HG02642 (cell line): ENCODE measurements around the gene FAF1.
"Not testable (repeated sequence)": the region's sequence is repeated elsewhere in the genome, so short reads cannot be mapped to it uniquely, and the experiment has no call there.

Source experiments
- ATAC-seq: cut with Tn5 transposase; IDR thresholded peaks from one replicate; pipeline ENCODE4 v1.9.1; 2021; ENCODE audit warnings: mild to moderate bottlenecking; ENCODE audit not compliant: unreplicated experiment, poor library complexity

Gene FAF1

GRCh38 chr1:50959913-50960844 lies at the start of gene FAF1:
Gene FAF1, minus strand, starts transcription at chr1:50960267. Its CDS starts 456 bp downstream, at chr1:50959811.
- peak; percentile 94 for ATAC-seq

- ATAC-seq: no peak
Observed at GRCh38 chr1:51009381-51009780, 49.3 kb upstream of the FAF1 start.

GRCh38 chr1:51005549-51005948 lies 45.5 kb upstream of the FAF1 start:
- not testable (repeated sequence) for ATAC-seq

DNA sequence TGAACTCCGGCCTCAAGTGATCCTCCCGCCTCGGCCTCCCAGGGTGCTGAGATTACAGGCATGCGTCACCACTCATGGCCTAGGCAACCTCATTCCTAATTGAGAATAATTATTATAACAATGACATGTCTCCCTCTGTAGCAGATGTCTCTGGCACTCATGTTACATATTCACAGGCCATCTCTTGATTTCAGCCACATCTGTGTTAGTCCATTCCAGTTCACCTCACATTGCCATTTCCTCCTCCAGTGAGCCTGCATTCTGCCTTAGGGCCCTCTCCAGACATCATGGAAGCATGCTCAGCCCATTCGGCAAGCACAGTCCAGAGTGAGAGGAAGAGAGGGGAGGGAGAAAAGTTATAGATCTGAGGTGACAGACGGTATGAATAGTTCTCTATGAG lies 42.4 kb upstream of the FAF1 start:
- ATAC-seq: no peak

DNA sequence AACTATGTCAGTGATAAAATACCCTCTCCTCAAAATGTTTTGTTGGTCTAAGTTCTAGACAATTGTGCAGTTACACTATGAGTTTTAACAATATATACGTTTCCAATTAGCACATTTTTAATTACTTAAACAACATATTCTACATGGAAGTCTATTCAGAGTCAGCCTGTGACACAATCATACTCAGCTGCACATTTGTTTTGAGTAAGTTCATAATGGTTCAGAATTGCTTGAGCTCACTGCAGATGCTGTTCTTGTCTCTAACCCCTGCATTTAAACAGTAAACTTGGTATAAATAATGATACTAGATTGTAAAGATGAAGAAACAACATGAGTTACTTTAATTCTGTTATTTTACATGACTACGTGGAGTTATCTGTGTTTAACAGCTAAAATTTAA lies 40.6 kb upstream of the FAF1 start:
- peak; percentile 41 for ATAC-seq

- ATAC-seq: peak; percentile 83
Observed at GRCh38 chr1:51000160-51000559, 40.1 kb upstream of the FAF1 start.

DNA sequence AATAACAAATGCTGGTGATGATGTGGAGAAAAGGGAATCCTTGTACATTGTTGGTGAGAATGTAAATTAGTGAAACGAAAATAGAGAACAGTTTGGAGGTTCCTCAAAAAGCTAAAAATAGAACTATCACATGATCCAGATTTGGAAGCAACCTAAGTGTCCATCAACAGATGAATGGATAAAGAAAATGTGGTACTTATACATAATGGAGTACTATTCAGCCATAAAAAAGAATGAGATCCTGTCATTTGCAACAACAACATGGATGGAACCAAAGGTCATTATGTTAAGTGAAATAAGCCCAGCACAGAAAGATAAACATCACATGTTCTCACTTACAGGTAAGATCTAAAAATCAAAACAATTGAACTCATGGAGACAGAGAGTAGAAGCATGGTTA lies 39.3 kb upstream of the FAF1 start:
- ATAC-seq: not testable (repeated sequence)

GRCh38 chr1:50996083-50996482 lies 36.0 kb upstream of the FAF1 start:
- no peak for ATAC-seq

DNA sequence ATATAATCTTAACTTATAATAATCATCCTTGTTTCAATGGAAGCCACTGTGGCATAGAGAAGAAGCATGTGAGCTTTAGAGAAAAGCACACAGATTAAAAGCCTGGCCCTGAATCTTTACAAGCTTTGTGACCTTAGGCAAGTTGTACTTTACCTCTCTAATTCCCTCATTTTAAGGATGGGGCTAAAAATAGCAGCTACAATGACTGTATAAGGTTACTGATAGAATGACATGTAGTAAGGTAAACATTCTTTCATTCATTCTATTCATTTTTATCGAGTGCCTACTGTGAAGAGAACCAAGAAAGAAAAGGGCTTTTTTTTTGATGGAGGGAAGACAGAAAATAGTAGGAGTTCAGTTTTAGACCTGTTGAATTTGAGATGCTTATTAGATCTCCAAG lies 35.6 kb upstream of the FAF1 start:
- no peak for ATAC-seq

DNA sequence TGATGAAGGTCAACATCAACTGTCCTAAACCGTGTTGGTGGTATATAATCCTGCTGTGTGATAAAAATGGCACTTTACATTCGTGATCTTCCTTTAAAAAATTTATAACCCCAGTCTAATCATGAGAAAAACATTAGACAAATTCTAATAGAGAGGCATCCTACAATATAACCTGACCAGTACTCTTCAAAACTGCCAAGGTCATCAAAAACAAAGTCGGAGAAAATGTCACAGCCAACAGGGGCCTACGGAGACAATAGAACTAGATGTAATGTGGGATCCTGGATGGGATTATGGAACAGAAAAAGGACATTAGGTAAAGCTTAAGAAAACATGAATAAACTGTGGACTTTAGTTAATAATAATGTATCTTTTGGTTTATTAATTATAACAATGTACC lies 34.9 kb upstream of the FAF1 start:
- ATAC-seq: no peak

DNA sequence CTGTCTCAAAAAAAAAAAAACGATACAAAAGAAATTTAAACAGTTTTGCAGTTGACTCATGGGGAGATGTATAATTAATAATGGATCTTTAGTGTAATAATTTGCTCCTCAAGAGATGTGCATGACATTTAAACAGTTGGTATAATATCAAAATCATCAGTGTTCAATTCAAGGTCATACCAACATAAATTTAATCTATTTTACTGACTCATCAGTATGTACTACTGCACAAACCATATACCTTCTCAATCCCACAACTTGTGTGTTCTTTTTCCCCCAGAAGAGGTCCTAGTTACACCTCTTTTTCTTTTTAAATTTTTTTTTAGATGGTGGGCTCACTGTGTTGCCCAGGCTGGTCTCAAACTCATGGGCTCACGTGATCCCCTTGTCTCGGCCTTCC lies 33.6 kb upstream of the FAF1 start:
- no peak for ATAC-seq

GRCh38 chr1:50992532-50993318 lies 32.7 kb upstream of the FAF1 start:
- ATAC-seq: no peak

GRCh38 chr1:50989694-50990093 lies 29.6 kb upstream of the FAF1 start:
- no peak for ATAC-seq

DNA sequence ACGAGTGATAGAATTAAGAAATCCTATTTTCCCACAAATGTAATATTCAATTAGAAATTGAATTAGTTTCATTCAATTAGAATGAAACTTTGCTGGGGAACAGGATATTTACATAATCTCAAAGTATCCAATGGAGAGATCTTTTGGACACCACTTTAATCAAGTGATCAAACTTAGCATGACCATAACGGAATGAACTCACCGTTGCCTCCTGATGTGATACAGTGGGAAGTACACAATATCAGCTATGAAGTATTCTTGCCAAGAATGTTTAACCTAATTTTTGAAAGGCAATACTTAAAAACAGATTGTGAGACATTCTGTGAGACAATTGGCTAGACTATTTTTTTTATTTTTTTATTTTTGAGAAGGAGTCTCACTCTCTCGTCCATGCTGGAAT lies 26.6 kb upstream of the FAF1 start:
- no peak for ATAC-seq

DNA sequence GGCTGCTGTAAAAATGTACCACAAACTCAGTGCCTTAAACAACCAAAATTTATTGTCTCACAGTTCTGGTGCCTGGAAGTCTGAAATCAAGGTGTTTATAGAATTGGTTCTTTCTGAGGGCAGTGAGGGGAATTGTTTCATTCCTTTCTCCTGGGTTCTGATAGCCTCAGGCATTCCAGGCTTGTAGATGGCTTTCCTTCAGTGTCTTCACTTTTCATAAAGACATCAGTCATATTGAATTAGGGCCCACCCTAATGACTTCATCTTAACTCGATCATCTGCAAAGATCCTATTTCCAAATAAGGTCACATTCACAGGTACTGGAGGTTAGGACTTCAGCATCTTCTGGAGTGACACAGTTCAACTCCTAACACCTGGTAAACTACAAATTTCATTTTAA lies 25.0 kb upstream of the FAF1 start:
- no peak for ATAC-seq

DNA sequence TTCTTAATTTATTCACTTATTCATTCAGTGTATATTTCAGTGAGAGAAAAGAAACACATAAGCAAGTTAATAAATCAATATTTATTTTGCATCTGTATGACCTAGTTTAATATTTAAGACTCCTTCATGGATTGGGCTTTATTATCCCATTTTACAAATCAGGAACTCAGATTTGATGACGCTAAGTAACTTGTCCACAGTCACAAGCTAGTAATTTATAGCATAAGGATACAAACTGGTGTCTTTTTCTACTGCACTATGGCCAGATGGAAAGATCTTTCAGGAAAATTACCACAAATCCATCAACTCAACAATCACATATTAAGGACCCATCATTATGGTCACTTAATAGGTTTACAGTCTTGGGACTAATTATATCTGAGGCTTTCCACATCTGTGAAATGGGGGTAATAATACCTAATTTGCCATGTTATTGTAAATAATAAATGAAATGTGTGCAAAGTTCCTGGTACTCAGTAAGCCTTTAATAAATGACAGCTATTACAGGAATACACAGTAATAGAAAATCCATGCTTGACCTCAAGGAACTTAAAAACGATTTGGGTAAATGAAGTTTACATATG lies 23.2 kb upstream of the FAF1 start:
- no peak for ATAC-seq

DNA sequence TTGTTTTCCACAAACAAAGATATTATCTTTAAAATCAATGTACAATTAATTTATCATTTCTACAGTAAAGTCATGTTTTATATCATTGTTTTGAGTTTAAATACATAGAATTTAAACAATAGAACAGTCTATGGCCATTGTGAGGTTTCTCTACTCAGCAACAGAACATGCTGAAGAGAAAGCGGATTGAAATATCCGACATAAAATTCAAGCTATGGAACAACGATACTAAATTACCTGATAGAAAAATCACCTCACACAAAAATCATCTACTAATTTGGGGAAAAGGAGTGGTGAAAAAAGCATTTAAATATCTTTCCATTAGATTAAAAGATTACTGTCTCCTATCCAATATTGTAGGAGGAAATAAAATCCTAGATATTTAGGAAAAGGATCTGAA lies 22.5 kb upstream of the FAF1 start:
- ATAC-seq: no peak

- no peak for ATAC-seq
Observed at GRCh38 chr1:50981741-50982140, 21.7 kb upstream of the FAF1 start.

- no peak for ATAC-seq
Observed at GRCh38 chr1:50980505-50980904, 20.4 kb upstream of the FAF1 start.

- ATAC-seq: no peak
Observed at GRCh38 chr1:50979937-50980336, 19.9 kb upstream of the FAF1 start.
